Panc1 (cell line): ENCODE measurements around the gene COQ10A.

Experiments used
- POLR2AphosphoS5 ChIP-seq: IDR thresholded peaks from 2 replicates; pipeline ENCODE4 v1.6.1; 2012; ENCODE audit warnings: mild to moderate bottlenecking, low read depth, low read length, moderate library complexity
- TF ChIP-seq, protein P1 (sequence below): fragments of 450-650 bp; IDR thresholded peaks from 2 replicates; pipeline ENCODE4 v1.5.1; 2017; ENCODE audit warnings: mild to moderate bottlenecking

DNA sequence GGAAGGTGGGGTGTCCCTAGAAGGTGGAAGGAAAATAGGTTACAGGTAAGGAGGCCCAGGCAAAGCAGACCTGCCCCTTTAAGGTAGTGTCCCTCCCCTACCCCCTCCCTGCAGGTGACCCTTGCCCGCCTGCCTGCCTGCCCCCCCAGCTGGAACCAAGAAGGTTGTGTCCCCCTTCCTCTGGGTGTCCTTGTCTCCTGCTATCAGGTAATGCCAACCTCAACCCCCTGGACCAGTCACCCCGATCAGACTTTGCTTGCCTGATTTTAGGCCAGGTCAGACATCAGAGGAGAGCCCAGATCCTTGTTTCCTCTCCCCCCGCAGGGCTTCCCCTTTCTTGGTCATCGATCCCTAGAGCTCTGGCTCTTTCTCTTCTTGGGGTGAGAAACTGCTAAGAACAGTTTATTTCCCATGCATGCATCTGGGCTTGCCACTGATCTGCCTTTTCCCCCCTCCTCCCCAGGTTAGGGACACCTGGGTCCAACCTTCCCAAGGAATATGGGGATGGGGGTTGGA, 36.8 kb upstream of the COQ10A start, which contains the start of gene SLC39A5:
- TF ChIP-seq, protein P1, sequence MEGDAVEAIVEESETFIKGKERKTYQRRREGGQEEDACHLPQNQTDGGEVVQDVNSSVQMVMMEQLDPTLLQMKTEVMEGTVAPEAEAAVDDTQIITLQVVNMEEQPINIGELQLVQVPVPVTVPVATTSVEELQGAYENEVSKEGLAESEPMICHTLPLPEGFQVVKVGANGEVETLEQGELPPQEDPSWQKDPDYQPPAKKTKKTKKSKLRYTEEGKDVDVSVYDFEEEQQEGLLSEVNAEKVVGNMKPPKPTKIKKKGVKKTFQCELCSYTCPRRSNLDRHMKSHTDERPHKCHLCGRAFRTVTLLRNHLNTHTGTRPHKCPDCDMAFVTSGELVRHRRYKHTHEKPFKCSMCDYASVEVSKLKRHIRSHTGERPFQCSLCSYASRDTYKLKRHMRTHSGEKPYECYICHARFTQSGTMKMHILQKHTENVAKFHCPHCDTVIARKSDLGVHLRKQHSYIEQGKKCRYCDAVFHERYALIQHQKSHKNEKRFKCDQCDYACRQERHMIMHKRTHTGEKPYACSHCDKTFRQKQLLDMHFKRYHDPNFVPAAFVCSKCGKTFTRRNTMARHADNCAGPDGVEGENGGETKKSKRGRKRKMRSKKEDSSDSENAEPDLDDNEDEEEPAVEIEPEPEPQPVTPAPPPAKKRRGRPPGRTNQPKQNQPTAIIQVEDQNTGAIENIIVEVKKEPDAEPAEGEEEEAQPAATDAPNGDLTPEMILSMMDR: no peak
- TF ChIP-seq POLR2AphosphoS5: no peak
